ENCODE data around the gene GEMIN5.

The GEMIN5 gene

GRCh38 chr5:154884424-154884823 lies 53.6 kb downstream of the GEMIN5 start:
- no peak for DNase-seq

- no peak for DNase-seq
Measured at GRCh38 chr5:154881986-154882385, 56.0 kb downstream of the GEMIN5 start.

- no peak for DNase-seq
Measured at GRCh38 chr5:154878642-154879335, 59.2 kb downstream of the GEMIN5 start.

GRCh38 chr5:154873791-154874331 lies 64.2 kb downstream of the GEMIN5 start:
- DNase-seq: no peak

GRCh38 chr5:154871734-154872133 lies 66.3 kb downstream of the GEMIN5 start:
- no peak for DNase-seq

- DNase-seq: peak; percentile 15
Measured at GRCh38 chr5:154868702-154869101, 69.3 kb downstream of the GEMIN5 start.

- no peak for DNase-seq
Measured at GRCh38 chr5:154866841-154867240, 71.2 kb downstream of the GEMIN5 start.

- no peak for DNase-seq
Measured at GRCh38 chr5:154865466-154866184, 72.4 kb downstream of the GEMIN5 start.

GRCh38 chr5:154863291-154864080 lies 74.5 kb downstream of the GEMIN5 start:
- no peak for DNase-seq

GRCh38 chr5:154862766-154863165 lies 75.2 kb downstream of the GEMIN5 start:
- DNase-seq: no peak

GRCh38 chr5:154861946-154862345 lies 76.1 kb downstream of the GEMIN5 start:
- DNase-seq: no peak

- DNase-seq: peak; percentile 16
Measured at GRCh38 chr5:154860765-154861164, 77.2 kb downstream of the GEMIN5 start.

GRCh38 chr5:154860123-154860522 lies 77.9 kb downstream of the GEMIN5 start:
- no peak for DNase-seq

- DNase-seq: peak; percentile 40
Measured at GRCh38 chr5:154858972-154859871, 78.8 kb downstream of the GEMIN5 start.

GRCh38 chr5:154858297-154858971 lies 79.6 kb downstream of the GEMIN5 start, which contains the start of gene CNOT8:
Gene CNOT8 (plus strand): TSS chr5:154858627. CDS start chr5:154863279, 4,652 bp downstream.
- peak; percentile 97 for DNase-seq

- peak; percentile 93 for DNase-seq
Measured at GRCh38 chr5:154857530-154858296, 80.3 kb downstream of the GEMIN5 start.

GRCh38 chr5:154851351-154851750 lies 86.7 kb downstream of the GEMIN5 start:
- no peak for DNase-seq

- no peak for DNase-seq
Measured at GRCh38 chr5:154850255-154851062, 87.6 kb downstream of the GEMIN5 start, which contains the start of gene FAXDC2. Gene FAXDC2 (minus strand): TSS chr5:154850603. CDS start chr5:154838178, 12,425 bp downstream.

- no peak for DNase-seq
Measured at GRCh38 chr5:154849791-154850201, 88.2 kb downstream of the GEMIN5 start.

Data from CD4-positive, alpha-beta T cell treated with Interleukin-10 for 1 hour (primary cell).